HepG2 (cell line): ENCODE data around the gene ZBTB20. TPM values are rescaled to one million over a fixed set of nuclear protein-coding genes. Genes with fewer than 3 reads are reported as not detected.

Source experiments
- ATAC-seq: fragments of 200-7000 bp; cut with Tn5 transposase; 3 replicates; pipeline ENCODE4 v1.9.1; 2020; ENCODE audit warnings: mild to moderate bottlenecking, moderate library complexity
- BruUV-seq: library from RNA; stranded (reverse); fragments of 400-500 nt; replicated peaks from 2 replicates; lab custom pipeline; 2021; lab: Mats Ljungman, UMichigan
- CTCF ChIA-PET: fragments of 300-600 bp; formaldehyde crosslinking; extraction: SDS; loops from one replicate; lab custom pipeline; 2021; ENCODE audit warnings: low total read pairs, inconsistent platforms, low intra/inter-chr PET ratio; lab: Yijun Ruan, JAX
- POLR2A ChIA-PET: fragments of 350-600 bp; sonication (Branson Sonifier 250); formaldehyde crosslinking; loops from one replicate; lab custom pipeline; 2020; ENCODE audit warnings: antibody characterized with exemption, inconsistent platforms; lab: Yijun Ruan, JAX
- DNase-seq: peaks from one replicate; pipeline ENCODE4 v3.0.0-alpha.2; 2015; ENCODE audit warnings: low spot score
- FAIRE-seq: peaks from 3 replicates; lab custom pipeline; 2011; peaks lifted over from hg19 to GRCh38; lab: Jason Lieb, UNC
- H2AFZ ChIP-seq: one replicate; pipeline ENCODE4 v1.6.1; 2011; ENCODE audit warnings: low read length, inconsistent platforms
- H3K27ac ChIP-seq: fragments of 300-600 bp; 3 replicates; pipeline ENCODE4 v1.8.0; 2011; ENCODE audit warnings: mixed run types, mild to moderate bottlenecking, mixed read lengths, low read length, inconsistent platforms; ENCODE audit not compliant: insufficient read depth; ENCODE audit errors: extremely low read length
- H3K27me3 ChIP-seq, 2 experiments: fragments of 200-600 bp in 1 of 2; 2 replicates in 1 of 2; 3 replicates in 1 of 2; pipeline versions ENCODE4 v1.6.0 to v1.8.0; 2011; ENCODE audit warnings: low read length in 2 of 2, mild to moderate bottlenecking in 2 of 2, moderate library complexity in 2 of 2, inconsistent platforms in 1 of 2; ENCODE audit not compliant: insufficient read depth in 2 of 2, control insufficient read depth in 1 of 2
- H3K36me3 ChIP-seq, 2 experiments: fragments of 200-600 bp in 1 of 2; replicated peaks in 1 of 2; 2 replicates in 1 of 2; 3 replicates in 1 of 2; pipeline versions ENCODE4 v1.5.1 to v1.8.0; 2011; ENCODE audit warnings: low read length in 2 of 2, inconsistent platforms in 1 of 2; ENCODE audit not compliant: insufficient read depth in 2 of 2, control insufficient read depth in 1 of 2
- H3K4me1 ChIP-seq: 2 replicates; pipeline ENCODE4 v1.5.1; 2012; ENCODE audit warnings: low read length, inconsistent platforms; ENCODE audit not compliant: insufficient read depth
- H3K4me2 ChIP-seq: 2 replicates; pipeline ENCODE4 v1.6.0; 2011; ENCODE audit warnings: low read depth, low read length, inconsistent platforms
- H3K4me3 ChIP-seq, 3 experiments: fragments of 200-600 bp in 1 of 3; sonication (generic), shearing (Covaris generic) in 1 of 3; replicated peaks in 1 of 3; 2 replicates each; pipeline ENCODE4 v1.5.1; 2011 to 2016; ENCODE audit warnings: low read length in 3 of 3, inconsistent platforms in 2 of 3, low read depth in 2 of 3, mild to moderate bottlenecking in 2 of 3, control low read depth in 1 of 3, mixed read lengths in 1 of 3; ENCODE audit not compliant: insufficient read depth in 1 of 3
- H3K79me2 ChIP-seq: one replicate; pipeline ENCODE4 v1.6.1; 2011; ENCODE audit warnings: low read length, inconsistent platforms; ENCODE audit not compliant: insufficient read depth
- H3K9ac ChIP-seq: 2 replicates; pipeline ENCODE4 v1.6.0; 2011; ENCODE audit warnings: mild to moderate bottlenecking, low read depth, low read length, inconsistent platforms; ENCODE audit not compliant: insufficient read depth
- H3K9me3 ChIP-seq: 2 replicates; pipeline ENCODE4 v1.5.1; 2012; ENCODE audit warnings: mild to moderate bottlenecking, low read length
- H4K20me1 ChIP-seq: 2 replicates; pipeline ENCODE4 v1.6.0; 2011; ENCODE audit warnings: inconsistent platforms, mild to moderate bottlenecking, low read length, moderate library complexity; ENCODE audit not compliant: insufficient read depth
- BCL3 ChIP-seq: sonication (generic); formaldehyde crosslinking; IDR thresholded peaks from 2 replicates; pipeline ENCODE4 v1.5.1; 2020; ENCODE audit warnings: mild to moderate bottlenecking, missing genetic modification reagents, moderate library complexity
- CC2D1A ChIP-seq: sonication (generic); formaldehyde crosslinking; IDR thresholded peaks from 2 replicates; pipeline ENCODE4 v1.8.1; 2023; ENCODE audit warnings: mild to moderate bottlenecking, missing genetic modification reagents
- CERS6 ChIP-seq: sonication (generic); formaldehyde crosslinking; IDR thresholded peaks from 2 replicates; pipeline ENCODE4 v1.5.0; 2020; ENCODE audit warnings: missing genetic modification reagents
- CREBL2 ChIP-seq: sonication (generic); formaldehyde crosslinking; IDR thresholded peaks from 2 replicates; pipeline ENCODE4 v1.8.1; 2023; ENCODE audit warnings: missing genetic modification reagents, mild to moderate bottlenecking, borderline replicate concordance
- IRF9 ChIP-seq: sonication (generic); formaldehyde crosslinking; IDR thresholded peaks from 2 replicates; pipeline ENCODE4 v1.8.0; 2022; ENCODE audit warnings: missing genetic modification reagents, mild to moderate bottlenecking, borderline replicate concordance
- JDP2 ChIP-seq: sonication (generic); formaldehyde crosslinking; IDR thresholded peaks from 2 replicates; pipeline ENCODE4 v1.8.1; 2022; ENCODE audit warnings: missing genetic modification reagents, borderline replicate concordance
- PHB2 ChIP-seq: fragments of 450-650 bp; IDR thresholded peaks from 2 replicates; pipeline ENCODE4 v1.6.1; 2018; ENCODE audit not compliant: partially characterized antibody
- REXO4 ChIP-seq: sonication (generic); formaldehyde crosslinking; IDR thresholded peaks from 2 replicates; pipeline ENCODE4 v1.8.0; 2022; ENCODE audit warnings: missing genetic modification reagents, mild to moderate bottlenecking, borderline replicate concordance
- SUZ12 ChIP-seq: fragments of 150-350 bp; IDR thresholded peaks from 2 replicates; pipeline ENCODE4 v1.6.1; 2014; ENCODE audit warnings: low read depth, low read length
- THAP11 ChIP-seq: IDR thresholded peaks from 2 replicates; pipeline ENCODE4 v1.6.1; 2016; ENCODE audit warnings: missing biosample characterization, missing genetic modification reagents
- XRCC5 ChIP-seq: fragments of 200-400 bp; formaldehyde crosslinking; optimal IDR thresholded peaks from 2 replicates; pipeline ENCODE3; 2017; ENCODE audit warnings: mild to moderate bottlenecking, low read length
- ZNF431 ChIP-seq: sonication (generic); formaldehyde crosslinking; IDR thresholded peaks from 2 replicates; pipeline ENCODE4 v1.9.0; 2022; ENCODE audit warnings: missing genetic modification reagents, low read depth, mild to moderate bottlenecking, borderline replicate concordance
- ZNF512 ChIP-seq: sonication (generic); formaldehyde crosslinking; IDR thresholded peaks from 2 replicates; pipeline ENCODE4 v1.4.0; 2020; ENCODE audit warnings: mild to moderate bottlenecking, missing genetic modification reagents
- ZNF572 ChIP-seq: sonication (generic); formaldehyde crosslinking; IDR thresholded peaks from 2 replicates; pipeline ENCODE4 v1.5.1; 2020; ENCODE audit warnings: mild to moderate bottlenecking, missing genetic modification reagents
- ZNF629 ChIP-seq: sonication (generic); formaldehyde crosslinking; conservative IDR thresholded peaks from 2 replicates; pipeline ENCODE4 v1.5.0; 2020; ENCODE audit warnings: missing genetic modification reagents
- ZNF670 ChIP-seq: sonication (generic); formaldehyde crosslinking; IDR thresholded peaks from 2 replicates; pipeline ENCODE4 v1.8.0; 2022; ENCODE audit warnings: mild to moderate bottlenecking, missing genetic modification reagents, borderline replicate concordance
- WGBS: methylation state at CpG from one replicate; pipeline ENCODE4 v1.1.6; 2017; ENCODE audit warnings: low lambda C conversion rate; 5-methylcytosine and 5-hydroxymethylcytosine counted together
- in situ Hi-C: cut with HindIII; loops from 2 replicates; pipeline ENCODE4 v1.10.0; 2017; ENCODE audit warnings: low pct_unique_long_range_greater_than_20kb; ENCODE audit not compliant: extremely low pct_ligation_motif_present
- intact Hi-C: fragments of 100-400 bp; cut with micrococcal nuclease; formaldehyde crosslinking; loops from one replicate; pipeline ENCODE4 v1.10.0; 2022; ENCODE audit not compliant: unreplicated experiment
- polyA plus RNA-seq, 8 experiments: library from polyadenylated mRNA; depleted of rRNA in 3 of 8; stranded (reverse) in 7 of 8; unstranded in 1 of 8; fragments of >200 nt; fragmentation: Illumina TruSeq in 4 of 8; extraction: Trizol in 4 of 8; gene quantifications; 2 replicates each; pipeline versions ENCODE4 v1.2.1 to v1.2.3, GENCODE V29; 2011 to 2016; ENCODE audit warnings: low read depth in 4 of 8, missing spikeins in 1 of 8, mixed read lengths in 1 of 8; ENCODE audit not compliant: insufficient read depth in 1 of 8
- total RNA-seq, 5 experiments: library from RNA; depleted of rRNA; stranded (reverse); fragments of >200 nt; fragmentation: Illumina TruSeq; extraction: Trizol; gene quantifications; 2 replicates each; pipeline ENCODE4 v1.2.3, GENCODE V29; 2016; ENCODE audit warnings: low read depth in 1 of 5

Gene ZBTB20
- total and polyA plus RNA-seq, 2 of the 13 experiments (the other 11 are each of a cell fraction or from before 2014, with no cell fraction given): 1.9 to 8.8 TPM

- TF ChIP-seq IRF9 (no peak), ZNF512 (CRISPR knock-in tag) (no peak), JDP2 (no peak), SUZ12 (no peak)
Observed at GRCh38 chr3:114380233-114380651, 766.8 kb downstream of the ZBTB20 start (continued).

GRCh38 chr3:114379266-114379665 lies 767.8 kb downstream of the ZBTB20 start:
- intact Hi-C loops: loop anchor here (10.0 kb wide), 1 partner anchor 1316 kb away; no protein-coding TSS in a partner anchor
- Histone ChIP-seq H3K9me3 (no peaks in the 10 kb centered on the region), H3K4me3 (no peak overlapping the region), H3K4me2 (no peak overlapping the region), H4K20me1 (no peaks in the 10 kb centered on the region), H3K4me1 (peaks cover 5% of the 10 kb centered on the region), H3K9ac (no peak overlapping the region), H2AFZ (no peak overlapping the region), H3K27ac (no peak overlapping the region), H3K36me3 (peaks cover 4 to 31% of the 10 kb centered on the region in 2 experiments; a peak in 4 of 5 replicates), H3K79me2 (no peaks in the 10 kb centered on the region), H3K27me3 (no peaks in the 10 kb centered on the region)
- CTCF ChIA-PET: no interaction called here
- BruUV-seq: no TSS peak
- in situ Hi-C loops: no loop called here
- DNase-seq: no peak
- no peak for ATAC-seq
- POLR2A ChIA-PET: no interaction called here
- 93% methylated on average over 4 of the region's 4 CpGs for WGBS
- TF ChIP-seq ZNF629 (CRISPR knock-in tag) (no peak), PHB2 (no peak), XRCC5 (no peak), ZNF670 (CRISPR knock-in tag) (no peak), CC2D1A (CRISPR knock-in tag) (no peak), ZNF572 (no peak), REXO4 (CRISPR knock-in tag) (no peak), THAP11 (CRISPR knock-in tag) (no peak), BCL3 (CRISPR knock-in tag) (no peak), CERS6 (no peak), ZNF431 (CRISPR knock-in tag) (no peak), CREBL2 (no peak)
- FAIRE-seq: no peak
